Bronchial epithelial cell (primary cell): Measurements from ENCODE around the gene CPLX1. TPM values are rescaled to one million over a fixed set of nuclear protein-coding genes. Genes with fewer than 3 reads are reported as not detected.

ENCODE experiments used
- DNase-seq: peaks from one replicate; pipeline ENCODE4 v3.0.0-alpha.2; 2010; ENCODE audit warnings: low read depth
- FAIRE-seq: peaks from 2 replicates; lab custom pipeline; 2011; peaks lifted over from hg19 to GRCh38; lab: Jason Lieb, UNC
- H3K27me3 ChIP-seq: 2 replicates; pipeline ENCODE4 v1.5.1; 2011; ENCODE audit warnings: low read length; ENCODE audit not compliant: control insufficient read depth, insufficient read depth
- H3K36me3 ChIP-seq: 2 replicates; pipeline ENCODE4 v1.5.1; 2011; ENCODE audit warnings: low read length; ENCODE audit not compliant: control insufficient read depth, insufficient read depth
- H3K4me3 ChIP-seq: 2 replicates; pipeline ENCODE4 v1.5.1; 2011; ENCODE audit warnings: mild to moderate bottlenecking, low read depth, low read length, control low read depth
- total RNA-seq: library from RNA; depleted of rRNA; stranded (reverse); fragments of >200 nt; gene quantifications from 2 replicates; pipeline ENCODE4 v1.2.1, GENCODE V29; 2014
- TF ChIP-seq, protein P1 (sequence below): IDR thresholded peaks from 2 replicates; pipeline ENCODE4 v1.5.1; 2011; ENCODE audit warnings: mild to moderate bottlenecking, moderate library complexity, low read length, control low read depth, inconsistent platforms; ENCODE audit not compliant: insufficient read depth, severe bottlenecking

CPLX1 gene
- total RNA-seq, 1 donor from 2014 or later = not detected

DNA sequence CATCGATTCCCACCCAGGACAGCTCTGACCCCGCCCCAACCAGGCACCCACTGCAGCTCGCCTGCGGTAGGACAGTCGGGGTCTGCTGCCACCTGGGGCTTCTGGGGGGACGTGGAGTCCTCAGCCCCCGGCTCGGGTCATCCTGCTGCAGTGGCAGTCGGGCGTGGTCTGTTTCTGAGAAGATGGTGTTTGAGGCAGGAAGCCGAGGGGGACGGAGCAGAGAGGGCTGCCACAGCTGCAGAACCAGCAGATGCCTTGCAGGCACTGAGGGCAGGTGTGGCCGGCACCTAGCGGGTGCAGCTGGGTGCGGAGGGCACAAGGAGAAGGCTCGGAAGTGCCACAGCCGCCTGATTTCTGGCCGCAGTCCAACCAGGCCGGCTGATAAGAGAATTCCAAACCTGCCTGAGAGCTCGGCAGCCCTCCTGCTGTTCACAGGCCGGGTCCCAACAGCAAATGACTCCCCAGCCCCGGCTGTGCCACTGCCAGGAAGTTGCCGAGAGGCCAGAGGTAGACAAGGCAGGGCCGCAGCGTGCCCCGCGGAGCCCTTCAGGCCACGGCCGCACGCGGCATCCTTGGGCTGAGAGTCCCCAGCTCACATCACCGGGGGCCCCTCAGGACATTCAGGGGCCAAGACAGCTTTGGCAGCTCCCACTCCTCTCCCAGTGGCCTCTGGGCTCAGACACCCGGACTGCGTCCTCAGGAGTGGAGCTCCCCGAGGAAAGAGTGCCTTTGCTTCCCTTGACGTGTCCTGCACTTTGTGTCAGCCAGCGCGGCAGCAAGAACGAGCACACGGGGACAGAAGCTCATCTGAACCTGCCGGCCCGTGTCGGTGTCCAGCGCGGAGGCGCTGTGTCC, 9.4 kb upstream of the CPLX1 start:
- no peak for FAIRE-seq
- H3K4me3 ChIP-seq = no peak overlapping the region
- no peaks in the 10 kb centered on the region for H3K27me3 ChIP-seq
- no peaks in the 10 kb centered on the region for H3K36me3 ChIP-seq
- DNase-seq = no peak
- TF ChIP-seq, protein P1, sequence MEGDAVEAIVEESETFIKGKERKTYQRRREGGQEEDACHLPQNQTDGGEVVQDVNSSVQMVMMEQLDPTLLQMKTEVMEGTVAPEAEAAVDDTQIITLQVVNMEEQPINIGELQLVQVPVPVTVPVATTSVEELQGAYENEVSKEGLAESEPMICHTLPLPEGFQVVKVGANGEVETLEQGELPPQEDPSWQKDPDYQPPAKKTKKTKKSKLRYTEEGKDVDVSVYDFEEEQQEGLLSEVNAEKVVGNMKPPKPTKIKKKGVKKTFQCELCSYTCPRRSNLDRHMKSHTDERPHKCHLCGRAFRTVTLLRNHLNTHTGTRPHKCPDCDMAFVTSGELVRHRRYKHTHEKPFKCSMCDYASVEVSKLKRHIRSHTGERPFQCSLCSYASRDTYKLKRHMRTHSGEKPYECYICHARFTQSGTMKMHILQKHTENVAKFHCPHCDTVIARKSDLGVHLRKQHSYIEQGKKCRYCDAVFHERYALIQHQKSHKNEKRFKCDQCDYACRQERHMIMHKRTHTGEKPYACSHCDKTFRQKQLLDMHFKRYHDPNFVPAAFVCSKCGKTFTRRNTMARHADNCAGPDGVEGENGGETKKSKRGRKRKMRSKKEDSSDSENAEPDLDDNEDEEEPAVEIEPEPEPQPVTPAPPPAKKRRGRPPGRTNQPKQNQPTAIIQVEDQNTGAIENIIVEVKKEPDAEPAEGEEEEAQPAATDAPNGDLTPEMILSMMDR = no peak

DNA sequence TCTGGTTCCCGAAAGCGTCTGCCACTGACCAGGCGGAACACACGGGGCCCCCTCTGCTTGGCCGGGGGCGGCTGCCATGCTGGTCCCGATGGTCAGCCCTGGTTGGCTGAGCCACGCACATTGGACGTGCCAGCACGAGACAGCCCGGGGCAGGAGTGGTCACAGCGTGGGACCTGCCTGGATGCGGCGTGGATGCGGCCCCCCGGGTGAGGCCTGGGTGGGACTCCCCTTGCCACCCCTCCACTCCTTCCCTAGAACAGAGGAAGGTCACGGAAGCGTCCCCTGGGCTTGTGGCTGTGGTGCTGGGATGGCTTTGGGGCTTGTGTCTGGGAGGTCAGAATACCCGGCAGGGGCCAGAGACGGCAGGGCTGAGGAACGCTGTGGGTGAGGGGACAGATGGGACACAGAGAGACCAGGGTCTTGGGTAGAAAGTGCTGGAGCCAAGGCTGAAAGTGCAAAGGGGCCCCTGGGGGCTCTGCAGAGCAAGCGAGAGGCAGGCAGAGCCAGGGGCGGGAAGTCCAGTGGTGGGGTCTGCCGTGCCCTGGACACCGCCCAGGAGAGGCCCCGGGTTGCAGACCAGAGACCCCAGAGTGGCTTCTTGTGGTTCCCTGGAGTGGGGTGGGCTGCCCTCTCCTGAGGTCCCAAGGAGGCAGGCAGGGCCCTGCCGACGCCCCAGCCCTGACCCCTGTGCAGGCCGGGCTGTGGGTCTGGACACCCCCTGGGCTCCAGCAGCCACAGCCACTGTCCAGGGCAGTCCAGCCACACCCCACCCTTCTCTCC, 8.6 kb upstream of the CPLX1 start:
- FAIRE-seq (no peak), DNase-seq (no peak)
- Histone ChIP-seq H3K27me3 (no peaks in the 10 kb centered on the region), H3K4me3 (no peak overlapping the region), H3K36me3 (no peaks in the 10 kb centered on the region)
- TF ChIP-seq, protein P1 = no peak

DNA sequence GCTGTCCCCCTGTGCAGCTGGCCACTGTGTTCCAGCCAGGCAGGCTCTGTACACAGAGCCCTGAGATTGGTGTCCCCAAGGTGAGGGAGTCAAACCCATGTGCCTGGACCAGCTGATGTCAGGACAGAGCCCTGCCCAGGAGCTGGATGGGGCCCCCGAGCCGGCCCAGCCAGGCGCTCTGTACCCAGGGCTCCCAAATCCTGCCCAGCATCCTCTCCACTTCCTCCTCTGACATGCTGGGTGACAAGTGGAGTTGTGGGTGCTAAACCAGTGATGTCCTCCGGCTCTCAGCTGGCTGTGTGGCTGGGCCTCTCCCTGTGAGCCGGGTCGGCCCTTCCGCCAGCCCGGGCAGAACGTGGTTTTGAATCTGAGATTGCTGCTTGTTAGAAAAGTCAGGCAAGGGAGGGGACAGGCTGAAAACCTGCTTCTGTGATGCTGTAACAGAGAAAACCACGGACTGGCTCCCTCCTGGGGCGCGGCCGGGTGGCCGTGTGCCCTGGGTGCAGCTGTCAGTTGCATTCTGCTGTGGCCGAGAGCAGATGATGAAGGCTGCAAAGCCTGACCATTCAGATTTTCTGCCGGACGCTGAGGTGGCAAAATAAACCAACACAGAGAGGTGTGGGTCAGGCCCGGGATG, 7.9 kb upstream of the CPLX1 start:
- TF ChIP-seq, protein P1 = no peak
- no peak for FAIRE-seq
- Histone ChIP-seq H3K4me3 (no peak overlapping the region), H3K36me3 (no peaks in the 10 kb centered on the region), H3K27me3 (peaks cover 5% of the 10 kb centered on the region)
- no peak for DNase-seq

DNA sequence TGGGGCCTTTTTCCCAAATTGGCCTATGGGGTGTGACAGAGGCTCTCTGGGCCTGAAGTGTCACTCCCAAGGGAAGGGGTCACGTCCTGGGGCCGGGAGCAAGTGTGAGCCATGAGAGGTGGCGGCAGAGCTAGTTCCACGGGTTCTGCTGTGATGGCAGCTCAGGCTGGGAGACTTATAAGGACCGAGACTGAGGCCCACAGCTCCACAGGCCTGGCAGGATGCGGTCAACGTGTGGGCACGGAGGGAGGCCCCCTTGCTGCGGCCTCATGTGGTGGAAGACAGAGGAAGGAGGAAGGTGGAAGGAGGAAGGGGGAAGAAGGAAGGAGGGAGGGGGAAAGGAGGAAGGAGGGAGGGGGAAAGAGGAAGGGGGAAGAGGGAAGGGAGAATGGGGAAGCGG, 7.2 kb upstream of the CPLX1 start:
- Histone ChIP-seq H3K4me3 (no peak overlapping the region), H3K36me3 (no peaks in the 10 kb centered on the region), H3K27me3 (peaks cover 6% of the 10 kb centered on the region)
- FAIRE-seq = no peak
- no peak for DNase-seq
- TF ChIP-seq, protein P1 = no peak

DNA sequence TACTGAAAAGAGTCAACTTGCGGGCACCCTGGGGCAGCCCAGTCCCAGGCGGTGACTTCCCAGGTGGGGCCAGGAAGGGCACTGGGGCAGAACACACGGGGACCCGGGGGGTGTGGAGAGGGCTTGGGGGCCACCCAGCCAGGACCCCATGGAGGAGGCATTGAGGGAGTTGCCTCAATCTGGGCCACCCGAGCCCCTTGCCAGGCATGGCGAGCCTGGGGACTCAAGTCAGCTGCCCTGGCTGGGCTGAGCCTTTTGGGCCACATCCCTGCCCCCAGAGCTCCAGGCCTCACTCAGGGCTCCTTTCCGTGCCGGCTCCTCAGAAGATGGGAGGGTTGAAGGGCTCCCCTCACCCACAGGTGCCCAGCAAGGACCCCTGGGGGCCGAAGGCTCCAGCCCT, 6.6 kb upstream of the CPLX1 start:
- DNase-seq = no peak
- Histone ChIP-seq H3K36me3 (no peaks in the 10 kb centered on the region), H3K4me3 (no peak overlapping the region), H3K27me3 (peaks cover 12% of the 10 kb centered on the region)
- TF ChIP-seq, protein P1 = no peak
- FAIRE-seq = no peak
